Karpas-422 (cell line): Measurements from ENCODE around the gene C9orf57. TPM values are rescaled to one million over a fixed set of nuclear protein-coding genes. Genes with fewer than 3 reads are reported as not detected.
A peak's percentile ranks its signal among the peaks of the same experiment; 100 is the strongest.

ENCODE experiments used
- DNase-seq: peaks from one replicate; pipeline ENCODE4 v3.0.0-alpha.2; 2015
- H2AFZ ChIP-seq: fragments of 200-600 bp; sonication (generic); 2 replicates; pipeline ENCODE4 v1.6.1; 2014; ENCODE audit warnings: antibody characterized with exemption, low read length, mixed read lengths
- H3K27ac ChIP-seq: fragments of 200-600 bp; sonication (generic); 2 replicates; pipeline ENCODE4 v1.5.1; 2014; ENCODE audit warnings: mild to moderate bottlenecking, low read length, moderate library complexity
- H3K27me3 ChIP-seq: fragments of 200-600 bp; sonication (generic); 2 replicates; pipeline ENCODE4 v1.6.1; 2014; ENCODE audit warnings: low read length, mixed read lengths
- H3K36me3 ChIP-seq: fragments of 200-600 bp; sonication (generic); 2 replicates; pipeline ENCODE4 v1.6.1; 2014; ENCODE audit warnings: low read length, mixed read lengths; ENCODE audit not compliant: insufficient read depth
- H3K4me1 ChIP-seq: fragments of 200-600 bp; sonication (generic); 2 replicates; pipeline ENCODE4 v1.6.1; 2014; ENCODE audit warnings: mild to moderate bottlenecking, low read length, mixed read lengths
- H3K4me2 ChIP-seq: fragments of 200-600 bp; sonication (generic); 2 replicates; pipeline ENCODE4 v1.6.1; 2014; ENCODE audit warnings: low read length, low read depth, mild to moderate bottlenecking; ENCODE audit not compliant: poor library complexity, severe bottlenecking
- H3K4me3 ChIP-seq: fragments of 200-600 bp; sonication (generic); 2 replicates; pipeline ENCODE4 v1.5.1; 2014; ENCODE audit warnings: mild to moderate bottlenecking, antibody characterized with exemption, low read length, mixed read lengths
- H3K79me2 ChIP-seq: fragments of 200-600 bp; sonication (generic); 2 replicates; pipeline ENCODE4 v1.6.1; 2014; ENCODE audit warnings: mild to moderate bottlenecking, low read length, mixed read lengths
- H3K9ac ChIP-seq: fragments of 200-600 bp; sonication (generic); 2 replicates; pipeline ENCODE4 v1.6.0; 2014; ENCODE audit warnings: low read length
- H3K9me2 ChIP-seq: fragments of 200-600 bp; sonication (generic), shearing (Covaris generic); replicated peaks from 2 replicates; pipeline ENCODE4 v1.6.0; 2014; ENCODE audit warnings: mild to moderate bottlenecking, low read length, moderate library complexity; ENCODE audit not compliant: insufficient read depth
- H3K9me3 ChIP-seq: fragments of 300-700, 200-600 bp; sonication (generic); 2 replicates; pipeline ENCODE4 v1.6.1; 2014; ENCODE audit warnings: low read length, mixed read lengths
- H4K20me1 ChIP-seq: fragments of 200-600 bp; sonication (generic); 2 replicates; pipeline ENCODE4 v1.6.1; 2014; ENCODE audit warnings: mild to moderate bottlenecking, antibody characterized with exemption, low read length, low read depth; ENCODE audit not compliant: insufficient read depth
- total RNA-seq: library from RNA; depleted of rRNA; stranded (reverse); fragments of >200 nt; shearing (Covaris generic); gene quantifications from 2 replicates; pipeline ENCODE4 v1.2.3, GENCODE V29; 2014; ENCODE audit warnings: low replicate concordance

The C9orf57 gene
- total RNA-seq, 1 experiment from 2014 or later: not detected

DNA sequence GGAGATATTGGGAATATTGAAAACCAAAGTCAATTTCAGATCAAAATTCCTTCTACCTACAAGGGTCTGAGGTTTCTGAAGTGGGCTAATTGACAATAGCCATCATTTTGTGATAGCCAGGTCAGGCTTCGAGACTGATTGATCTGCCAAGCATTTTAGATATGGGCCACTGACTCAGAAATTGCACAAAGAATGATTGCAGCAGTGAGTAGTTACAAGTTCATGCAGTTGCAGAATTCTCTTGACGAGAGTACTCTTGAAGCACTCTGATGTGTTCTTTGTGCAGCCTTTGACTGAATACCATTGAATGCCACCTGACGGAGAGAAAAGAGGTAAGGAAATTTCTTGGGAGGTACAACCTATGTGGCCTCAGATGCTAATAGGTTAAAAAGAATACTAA lies 8.3 kb downstream of the C9orf57 start:
- Histone ChIP-seq H3K27me3 (no peaks in the 10 kb centered on the region), H4K20me1 (no peaks in the 10 kb centered on the region), H3K9me3 (no peaks in the 10 kb centered on the region), H3K9me2 (no peaks in the 10 kb centered on the region), H3K4me3 (no peak overlapping the region), H2AFZ (no peak overlapping the region), H3K9ac (no peak overlapping the region), H3K27ac (no peak overlapping the region), H3K4me1 (no peaks in the 10 kb centered on the region), H3K79me2 (no peaks in the 10 kb centered on the region), H3K4me2 (no peak overlapping the region), H3K36me3 (no peaks in the 10 kb centered on the region)
- no peak for DNase-seq

GRCh38 chr9:72048850-72049249 lies 11.6 kb downstream of the C9orf57 start:
- no peaks in the 10 kb centered on the region for H4K20me1 ChIP-seq
- H3K9ac ChIP-seq: no peak overlapping the region
- no peak for DNase-seq
- H3K9me3 ChIP-seq: no peaks in the 10 kb centered on the region
- no peaks in the 10 kb centered on the region for H3K9me2 ChIP-seq
- no peak overlapping the region for H3K27ac ChIP-seq
- H3K4me1 ChIP-seq: no peaks in the 10 kb centered on the region
- no peaks in the 10 kb centered on the region for H3K27me3 ChIP-seq
- no peak overlapping the region for H3K4me2 ChIP-seq
- no peaks in the 10 kb centered on the region for H3K36me3 ChIP-seq
- H3K79me2 ChIP-seq: no peaks in the 10 kb centered on the region
- no peak overlapping the region for H3K4me3 ChIP-seq
- no peak overlapping the region for H2AFZ ChIP-seq

DNA sequence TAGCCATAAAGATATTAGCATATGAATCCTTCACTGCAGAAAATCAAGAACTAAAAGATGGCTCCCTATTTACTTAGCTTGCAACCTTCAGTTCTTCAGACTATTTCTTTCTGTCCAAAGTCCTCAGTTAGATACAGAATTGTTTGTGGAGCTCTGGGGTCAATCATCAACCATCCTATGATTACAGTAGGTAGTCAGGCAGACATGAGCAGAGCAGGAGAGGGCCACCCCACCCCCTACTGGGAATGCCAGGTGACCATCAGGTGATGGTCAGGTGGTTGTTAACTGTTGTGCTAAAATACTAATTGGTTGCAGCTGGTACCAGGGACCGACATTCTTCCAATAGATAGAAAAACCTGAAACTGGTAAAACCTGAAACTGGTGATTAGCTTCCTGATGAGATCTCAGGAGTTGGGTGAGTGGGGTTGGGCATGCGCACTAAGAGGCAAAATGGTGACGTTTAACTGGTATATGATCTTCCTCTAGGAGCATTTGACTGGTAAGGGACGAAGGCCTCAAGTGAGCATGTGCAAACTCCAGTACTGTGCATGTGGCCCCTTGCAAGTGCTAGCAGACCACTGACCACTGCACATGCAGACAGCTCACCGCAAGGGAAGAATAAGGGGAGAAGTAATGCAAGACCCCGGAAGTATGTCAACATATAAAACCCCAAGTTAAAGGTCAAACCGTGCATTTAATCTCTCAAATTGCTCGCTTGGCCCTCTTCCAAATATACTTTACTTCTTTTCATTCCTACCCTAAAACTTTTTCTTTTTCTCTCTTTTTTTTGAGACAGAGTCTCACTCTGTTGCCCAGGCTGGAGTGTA lies 13.6 kb downstream of the C9orf57 start:
- H3K4me2 ChIP-seq: no peak overlapping the region
- no peak overlapping the region for H3K9ac ChIP-seq
- no peaks in the 10 kb centered on the region for H3K27me3 ChIP-seq
- H3K79me2 ChIP-seq: no peaks in the 10 kb centered on the region
- H3K9me2 ChIP-seq: no peaks in the 10 kb centered on the region
- DNase-seq: no peak
- no peaks in the 10 kb centered on the region for H4K20me1 ChIP-seq
- no peaks in the 10 kb centered on the region for H3K4me1 ChIP-seq
- no peaks in the 10 kb centered on the region for H3K9me3 ChIP-seq
- H3K36me3 ChIP-seq: no peaks in the 10 kb centered on the region
- H2AFZ ChIP-seq: no peak overlapping the region
- H3K4me3 ChIP-seq: no peak overlapping the region
- no peak overlapping the region for H3K27ac ChIP-seq

DNA sequence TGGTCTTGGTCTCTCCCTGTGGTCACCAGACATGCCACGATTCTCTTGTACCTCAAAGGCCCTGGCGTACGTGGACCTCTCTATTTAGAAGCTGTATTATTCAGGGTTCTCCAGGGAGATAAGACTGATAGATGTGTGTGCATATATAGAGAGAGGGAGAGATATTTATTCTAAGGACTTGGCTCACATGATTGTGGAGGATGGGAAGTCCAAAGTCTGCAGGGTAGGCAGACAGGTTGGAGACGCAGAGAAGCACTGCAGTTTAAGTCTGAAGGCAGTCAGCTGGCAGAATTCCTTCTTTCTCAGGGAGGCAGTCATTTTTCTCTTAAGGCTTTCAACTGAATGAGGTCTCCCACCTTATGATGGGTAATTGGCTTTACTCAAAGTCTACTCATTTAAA lies 16.3 kb downstream of the C9orf57 start:
- no peak for DNase-seq

GRCh38 chr9:72043576-72043975 lies 16.8 kb downstream of the C9orf57 start:
- peak; percentile 46 for DNase-seq
- 0 out of 2 replicates have a peak, but pooled peaks cover 3% of the 10 kb centered on the region for H4K20me1 ChIP-seq
- H3K4me1 ChIP-seq: no peaks in the 10 kb centered on the region
- H3K27ac ChIP-seq: no peak overlapping the region
- H3K9me3 ChIP-seq: no peaks in the 10 kb centered on the region
- no peaks in the 10 kb centered on the region for H3K27me3 ChIP-seq
- no peak overlapping the region for H3K4me2 ChIP-seq
- no peaks in the 10 kb centered on the region for H3K79me2 ChIP-seq
- no peaks in the 10 kb centered on the region for H3K36me3 ChIP-seq
- H3K4me3 ChIP-seq: no peak overlapping the region
- H3K9me2 ChIP-seq: no peaks in the 10 kb centered on the region
- H3K9ac ChIP-seq: no peak overlapping the region
- no peak overlapping the region for H2AFZ ChIP-seq

More for the DNA sequence above, 16.3 kb downstream of the C9orf57 start:
- no peaks in the 10 kb centered on the region for H3K4me1 ChIP-seq
- H3K79me2 ChIP-seq: no peaks in the 10 kb centered on the region
- H3K4me2 ChIP-seq: no peak overlapping the region
- no peak overlapping the region for H2AFZ ChIP-seq
- H3K27ac ChIP-seq: no peak overlapping the region
- no peaks in the 10 kb centered on the region for H3K9me2 ChIP-seq
- no peak overlapping the region for H3K9ac ChIP-seq
- no peaks in the 10 kb centered on the region for H3K27me3 ChIP-seq
- no peaks in the 10 kb centered on the region for H4K20me1 ChIP-seq
- H3K36me3 ChIP-seq: no peaks in the 10 kb centered on the region
- no peaks in the 10 kb centered on the region for H3K9me3 ChIP-seq
- H3K4me3 ChIP-seq: no peak overlapping the region

- Histone ChIP-seq H3K9me3 (no peaks in the 10 kb centered on the region), H3K4me2 (no peak overlapping the region), H4K20me1 (0 out of 2 replicates have a peak, but pooled peaks cover 3% of the 10 kb centered on the region), H3K79me2 (no peaks in the 10 kb centered on the region), H3K9me2 (no peaks in the 10 kb centered on the region), H3K9ac (no peak overlapping the region), H3K27ac (no peak overlapping the region), H3K27me3 (no peaks in the 10 kb centered on the region), H3K4me1 (no peaks in the 10 kb centered on the region), H3K4me3 (no peak overlapping the region), H3K36me3 (no peaks in the 10 kb centered on the region), H2AFZ (no peak overlapping the region)
- no peak for DNase-seq
These were observed 17.5 kb downstream of the C9orf57 start for GRCh38 chr9:72042928-72043327.

DNA sequence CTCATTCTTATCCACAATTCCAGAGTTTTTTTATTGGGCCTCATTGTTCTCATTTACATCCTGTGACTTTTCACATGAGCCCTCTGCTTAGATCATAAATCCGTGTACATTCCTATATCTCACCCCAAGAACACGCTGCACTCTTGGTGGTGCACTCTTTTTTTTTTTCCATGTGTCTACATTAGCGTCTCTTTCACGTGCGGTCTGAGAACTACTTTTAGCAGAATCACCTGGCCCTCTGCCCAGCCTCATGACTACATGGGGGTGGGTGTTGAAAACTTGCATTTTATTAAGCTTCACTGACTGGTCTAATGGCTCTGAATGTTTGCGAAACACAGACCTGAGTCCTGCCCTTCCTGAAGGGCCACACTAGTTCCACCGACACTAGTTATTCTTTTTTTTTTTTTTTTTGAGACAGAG lies 18.6 kb downstream of the C9orf57 start:
- Histone ChIP-seq H3K4me1 (no peaks in the 10 kb centered on the region), H4K20me1 (0 out of 2 replicates have a peak, but pooled peaks cover 3% of the 10 kb centered on the region), H3K27me3 (no peaks in the 10 kb centered on the region), H3K27ac (no peak overlapping the region), H3K9ac (no peak overlapping the region), H3K79me2 (no peaks in the 10 kb centered on the region), H3K36me3 (no peaks in the 10 kb centered on the region), H3K9me3 (no peaks in the 10 kb centered on the region), H3K4me3 (no peak overlapping the region), H3K4me2 (no peak overlapping the region), H2AFZ (no peak overlapping the region), H3K9me2 (no peaks in the 10 kb centered on the region)
- DNase-seq: no peak

GRCh38 chr9:72041369-72041768 lies 19.0 kb downstream of the C9orf57 start:
- no peaks in the 10 kb centered on the region for H3K9me3 ChIP-seq
- no peak for DNase-seq
- no peaks in the 10 kb centered on the region for H3K4me1 ChIP-seq
- H3K36me3 ChIP-seq: no peaks in the 10 kb centered on the region
- H3K79me2 ChIP-seq: no peaks in the 10 kb centered on the region
- 0 out of 2 replicates have a peak, but pooled peaks cover 3% of the 10 kb centered on the region for H4K20me1 ChIP-seq
- no peak overlapping the region for H3K4me2 ChIP-seq
- no peak overlapping the region for H3K9ac ChIP-seq
- no peak overlapping the region for H3K4me3 ChIP-seq
- no peaks in the 10 kb centered on the region for H3K27me3 ChIP-seq
- H3K9me2 ChIP-seq: no peaks in the 10 kb centered on the region
- no peak overlapping the region for H2AFZ ChIP-seq
- no peak overlapping the region for H3K27ac ChIP-seq
